Suprapubic skin (tissue), 4 donors: ENCODE results near the gene TTLL7.

Experiments used
- EP300 ChIP-seq: sonication (generic); formaldehyde crosslinking; IDR thresholded peaks from one replicate; pipeline ENCODE4 v1.6.1; 2017; ENCODE audit warnings: antibody characterized with exemption
- POLR2A ChIP-seq, 2 donors: fragments of 450-650 bp; IDR thresholded peaks; one replicate each; pipeline ENCODE4 v1.6.1; 2017; ENCODE audit warnings: antibody characterized with exemption in 2 of 2, mild to moderate bottlenecking in 2 of 2, moderate library complexity in 2 of 2
- POLR2AphosphoS5 ChIP-seq, 3 donors: sonication (generic); formaldehyde crosslinking; IDR thresholded peaks; one replicate each; pipeline ENCODE4 v1.6.1; 2017; ENCODE audit warnings: antibody characterized with exemption in 3 of 3
- TF ChIP-seq, protein P1 (sequence below), 2 donors: fragments of 200-600 bp in 1 of 2; fragments of 450-650 bp in 1 of 2; sonication (generic) in 1 of 2; IDR thresholded peaks; one replicate each; pipeline ENCODE4 v1.5.1; 2016 to 2019; ENCODE audit warnings: antibody characterized with exemption in 2 of 2, mild to moderate bottlenecking in 1 of 2, moderate library complexity in 1 of 2

DNA sequence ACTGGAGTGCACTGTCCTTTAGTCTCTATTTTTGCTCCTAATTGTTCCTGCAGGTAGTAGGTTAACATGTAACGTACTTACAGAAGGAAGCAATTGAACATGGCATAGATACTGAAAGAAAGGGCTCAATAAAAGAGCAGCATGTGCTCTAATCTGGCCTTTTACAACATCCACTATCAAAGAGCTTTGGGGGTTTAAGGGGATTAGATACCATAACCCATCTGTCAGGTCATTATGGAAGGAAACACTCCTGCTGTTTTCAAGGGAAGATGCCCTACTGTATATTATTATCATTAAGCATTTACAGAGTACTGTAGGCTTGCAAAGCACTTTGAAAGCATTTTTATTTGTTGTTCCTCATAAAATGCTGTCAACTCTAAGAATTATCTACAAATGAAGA lies 152.8 kb downstream of the TTLL7 start:
- TF ChIP-seq, protein P1, sequence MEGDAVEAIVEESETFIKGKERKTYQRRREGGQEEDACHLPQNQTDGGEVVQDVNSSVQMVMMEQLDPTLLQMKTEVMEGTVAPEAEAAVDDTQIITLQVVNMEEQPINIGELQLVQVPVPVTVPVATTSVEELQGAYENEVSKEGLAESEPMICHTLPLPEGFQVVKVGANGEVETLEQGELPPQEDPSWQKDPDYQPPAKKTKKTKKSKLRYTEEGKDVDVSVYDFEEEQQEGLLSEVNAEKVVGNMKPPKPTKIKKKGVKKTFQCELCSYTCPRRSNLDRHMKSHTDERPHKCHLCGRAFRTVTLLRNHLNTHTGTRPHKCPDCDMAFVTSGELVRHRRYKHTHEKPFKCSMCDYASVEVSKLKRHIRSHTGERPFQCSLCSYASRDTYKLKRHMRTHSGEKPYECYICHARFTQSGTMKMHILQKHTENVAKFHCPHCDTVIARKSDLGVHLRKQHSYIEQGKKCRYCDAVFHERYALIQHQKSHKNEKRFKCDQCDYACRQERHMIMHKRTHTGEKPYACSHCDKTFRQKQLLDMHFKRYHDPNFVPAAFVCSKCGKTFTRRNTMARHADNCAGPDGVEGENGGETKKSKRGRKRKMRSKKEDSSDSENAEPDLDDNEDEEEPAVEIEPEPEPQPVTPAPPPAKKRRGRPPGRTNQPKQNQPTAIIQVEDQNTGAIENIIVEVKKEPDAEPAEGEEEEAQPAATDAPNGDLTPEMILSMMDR (IDR thresholded peaks at IDR 0.05), result no peak
- TF ChIP-seq POLR2AphosphoS5 (IDR thresholded peaks at IDR 0.05), result no peak
- no peak for TF ChIP-seq POLR2A (IDR thresholded peaks at IDR 0.05)
- no peak for TF ChIP-seq EP300
